GM12875 (cell line): ENCODE results near the gene ADAD2.

Source experiments
- H3K4me3 ChIP-seq: one replicate; pipeline ENCODE4 v1.5.1; 2011; ENCODE audit warnings: low read depth, low read length, control low read depth
- TF ChIP-seq, protein P1 (sequence below): IDR thresholded peaks from 2 replicates; pipeline ENCODE4 v1.5.1; 2011; ENCODE audit warnings: low read depth, mild to moderate bottlenecking, control low read depth, inconsistent platforms, low read length, moderate library complexity, borderline replicate concordance; ENCODE audit not compliant: insufficient read depth

Gene ADAD2

DNA sequence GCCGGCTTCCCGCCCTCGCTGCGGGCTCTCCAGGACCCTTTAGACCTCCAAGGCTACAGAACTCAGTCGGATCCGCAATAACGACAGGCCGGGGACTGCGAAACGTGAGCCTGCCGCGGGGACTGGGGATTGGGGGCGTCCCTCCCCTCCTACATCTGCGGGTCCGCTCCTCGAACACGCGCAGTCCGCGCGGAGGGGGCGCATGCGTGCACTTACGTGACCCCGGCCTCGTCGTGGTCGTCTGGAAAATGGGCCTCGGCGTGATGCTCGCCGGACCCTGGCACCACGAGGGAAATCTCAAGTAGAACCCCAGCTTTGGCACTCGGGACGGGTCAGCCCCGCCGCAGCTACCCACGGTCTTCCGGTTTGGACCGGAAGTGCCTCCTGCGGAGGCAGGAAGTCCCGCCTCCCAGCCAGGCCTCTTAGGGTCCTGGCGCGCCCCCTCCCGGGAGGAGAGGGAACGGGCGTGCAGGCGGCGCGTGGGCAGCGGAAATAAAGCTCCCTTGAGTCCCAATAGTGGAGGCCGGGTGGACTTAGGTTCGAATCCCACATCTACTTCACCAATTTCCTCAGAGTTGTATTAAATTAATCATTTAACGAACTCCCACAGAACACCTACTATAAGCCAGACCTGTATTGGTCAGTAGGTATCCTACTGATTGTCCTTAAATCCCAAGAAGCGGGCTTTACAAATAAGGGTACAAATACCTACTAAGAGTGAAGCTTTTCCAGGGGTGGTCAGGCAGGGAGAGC lies 4.1 kb upstream of the ADAD2 start, which contains the start of gene TAF1C:
TSS of gene TAF1C (minus strand) at position 373 of the 753 bp plus-strand sequence. CDS start 2,069 bp downstream, outside the sequence.
- H3K4me3 ChIP-seq, result peak within 1 kb of the TSS; percentile 81
- TF ChIP-seq, protein P1, sequence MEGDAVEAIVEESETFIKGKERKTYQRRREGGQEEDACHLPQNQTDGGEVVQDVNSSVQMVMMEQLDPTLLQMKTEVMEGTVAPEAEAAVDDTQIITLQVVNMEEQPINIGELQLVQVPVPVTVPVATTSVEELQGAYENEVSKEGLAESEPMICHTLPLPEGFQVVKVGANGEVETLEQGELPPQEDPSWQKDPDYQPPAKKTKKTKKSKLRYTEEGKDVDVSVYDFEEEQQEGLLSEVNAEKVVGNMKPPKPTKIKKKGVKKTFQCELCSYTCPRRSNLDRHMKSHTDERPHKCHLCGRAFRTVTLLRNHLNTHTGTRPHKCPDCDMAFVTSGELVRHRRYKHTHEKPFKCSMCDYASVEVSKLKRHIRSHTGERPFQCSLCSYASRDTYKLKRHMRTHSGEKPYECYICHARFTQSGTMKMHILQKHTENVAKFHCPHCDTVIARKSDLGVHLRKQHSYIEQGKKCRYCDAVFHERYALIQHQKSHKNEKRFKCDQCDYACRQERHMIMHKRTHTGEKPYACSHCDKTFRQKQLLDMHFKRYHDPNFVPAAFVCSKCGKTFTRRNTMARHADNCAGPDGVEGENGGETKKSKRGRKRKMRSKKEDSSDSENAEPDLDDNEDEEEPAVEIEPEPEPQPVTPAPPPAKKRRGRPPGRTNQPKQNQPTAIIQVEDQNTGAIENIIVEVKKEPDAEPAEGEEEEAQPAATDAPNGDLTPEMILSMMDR, result peak; percentile 96

DNA sequence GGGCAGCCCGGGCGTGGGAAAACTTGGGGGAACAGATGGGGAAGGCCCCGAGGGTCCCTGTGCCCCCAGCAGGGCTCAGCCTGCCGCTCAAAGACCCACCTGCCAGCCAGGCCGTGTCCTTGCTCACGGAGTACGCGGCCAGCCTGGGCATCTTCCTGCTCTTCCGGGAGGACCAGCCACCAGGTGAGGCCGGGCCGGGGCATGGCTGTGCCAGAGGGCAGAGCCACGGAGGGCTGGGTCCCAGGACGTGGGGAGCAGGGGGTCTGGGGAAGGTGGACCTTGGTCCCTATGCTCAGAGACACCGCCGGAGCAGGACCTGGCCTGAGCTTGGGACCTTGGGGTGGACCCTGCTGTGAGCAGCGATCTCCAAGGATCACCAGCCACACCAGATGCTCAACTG lies 509 bp downstream of the ADAD2 start:
- TF ChIP-seq, protein P1, result no peak
- no peak overlapping the region for H3K4me3 ChIP-seq

- H3K4me3 ChIP-seq, result no peak overlapping the region
Observed at GRCh38 chr16:84193480-84193879, 2.5 kb downstream of the ADAD2 start.

DNA sequence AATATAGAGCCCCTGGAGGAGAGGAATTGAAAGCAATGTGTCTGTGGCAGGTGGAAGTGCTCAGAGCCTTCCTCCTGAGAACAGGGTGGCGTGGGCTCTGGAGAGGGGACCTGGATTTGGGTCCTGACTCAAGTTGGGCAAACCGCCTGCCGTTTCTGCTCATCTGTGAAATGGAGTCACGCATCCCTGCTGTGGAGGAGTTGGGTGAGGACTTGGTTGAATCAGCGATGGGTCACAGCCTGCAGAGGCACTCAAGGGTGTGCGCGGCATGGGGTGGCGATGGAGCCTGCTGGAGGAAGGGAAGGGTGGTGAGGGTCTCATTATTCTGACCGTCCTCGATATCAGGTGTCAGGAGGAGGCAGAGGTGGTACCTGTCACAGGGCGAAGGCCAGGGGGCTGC lies 3.1 kb downstream of the ADAD2 start:
- TF ChIP-seq, protein P1, result no peak
- no peak overlapping the region for H3K4me3 ChIP-seq

More at GRCh38 chr16:84193480-84193879, 2.5 kb downstream of the ADAD2 start:
- TF ChIP-seq, protein P1, result no peak

DNA sequence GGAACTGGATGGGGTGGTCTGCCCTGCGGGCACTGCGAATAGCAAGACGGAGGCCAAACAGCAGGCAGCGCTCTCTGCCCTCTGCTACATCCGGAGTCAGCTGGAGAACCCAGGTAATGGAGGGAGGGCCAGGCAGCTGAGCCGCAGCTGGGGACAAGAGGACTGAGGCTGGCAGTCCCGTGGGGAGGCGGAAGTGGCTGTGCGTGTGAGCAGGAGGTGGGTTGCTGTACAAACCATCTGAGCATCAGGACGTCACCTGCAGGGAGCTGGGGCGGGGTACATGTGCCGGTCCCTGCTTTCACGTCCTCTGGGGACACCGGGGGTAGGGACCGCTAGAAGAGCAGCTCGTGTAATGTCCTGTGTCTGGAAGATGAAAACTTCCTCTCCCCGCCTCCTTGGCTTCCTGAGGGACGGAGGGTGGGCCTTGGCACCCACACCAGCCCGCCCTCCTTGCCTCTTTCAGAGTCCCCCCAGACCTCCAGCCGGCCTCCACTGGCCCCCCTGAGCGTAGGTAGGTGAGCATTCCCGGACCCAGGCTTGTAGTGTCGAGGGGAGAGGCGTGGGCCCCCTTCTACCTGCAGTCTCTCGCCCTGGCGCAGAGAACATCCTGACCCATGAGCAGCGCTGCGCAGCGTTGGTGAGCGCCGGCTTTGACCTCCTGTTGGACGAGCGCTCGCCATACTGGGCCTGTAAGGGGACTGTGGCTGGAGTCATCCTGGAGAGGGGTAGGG lies 3.7 kb downstream of the ADAD2 start:
- TF ChIP-seq, protein P1, result no peak
- H3K4me3 ChIP-seq, result no peak overlapping the region

GRCh38 chr16:84195201-84196093 lies 4.5 kb downstream of the ADAD2 start:
- no peak overlapping the region for H3K4me3 ChIP-seq
- TF ChIP-seq, protein P1, result no peak
